BJ (cell line): ENCODE data around the gene ZNF385C. TPM values are rescaled to one million over a fixed set of nuclear protein-coding genes. Genes with fewer than 3 reads are reported as not detected.

Experiments used
- CTCF ChIA-PET: fragments of 350-600 bp; formaldehyde crosslinking; extraction: SDS; loops from one replicate; lab custom pipeline; 2021; ENCODE audit warnings: antibody characterized with exemption, inconsistent platforms; lab: Yijun Ruan, JAX
- POLR2A ChIA-PET: fragments of 300-600 bp; sonication (Branson Sonifier 250); formaldehyde crosslinking; extraction: SDS; loops from one replicate; lab custom pipeline; 2021; ENCODE audit warnings: antibody characterized with exemption; lab: Charles Lee
- DNase-seq: peaks from one replicate; pipeline ENCODE4 v3.0.0-alpha.2; 2011; ENCODE audit warnings: low read depth
- H3K27me3 ChIP-seq: 2 replicates; pipeline ENCODE4 v1.6.0; 2011; ENCODE audit warnings: low read length; ENCODE audit not compliant: control insufficient read depth, insufficient read depth
- H3K36me3 ChIP-seq: 2 replicates; pipeline ENCODE4 v1.5.1; 2011; ENCODE audit warnings: low read length; ENCODE audit not compliant: control insufficient read depth, insufficient read depth
- H3K4me3 ChIP-seq: 2 replicates; pipeline ENCODE4 v1.5.1; 2011; ENCODE audit warnings: low read depth, mild to moderate bottlenecking, control low read depth, low read length
- CTCF ChIP-seq: IDR thresholded peaks from 2 replicates; pipeline ENCODE4 v1.5.1; 2011; ENCODE audit warnings: low read depth, mild to moderate bottlenecking, control low read depth, inconsistent platforms, low read length, moderate library complexity; ENCODE audit not compliant: insufficient read depth
- polyA plus RNA-seq: library from polyadenylated mRNA; depleted of rRNA; stranded (reverse); fragments of >200 nt; gene quantifications from 2 replicates; pipeline ENCODE4 v1.2.3, GENCODE V29; 2011

The ZNF385C gene
- polyA plus RNA-seq, 1 experiment: not detected

GRCh38 chr17:41987642-41988041, 110.6 kb downstream of the ZNF385C start:
- DNase-seq: no peak
- ChIA-PET POLR2A (no interaction called here), CTCF (interaction anchor here (1.2 kb wide), 1 partner anchor 30 kb away, joined by 3 read pairs; the partner anchor contains the start of gene DNAJC7)
- Histone ChIP-seq H3K36me3 (peaks cover 26% of the 10 kb centered on the region), H3K4me3 (no peak overlapping the region), H3K27me3 (no peaks in the 10 kb centered on the region)
- no peak for TF ChIP-seq CTCF

- DNase-seq: no peak
- POLR2A ChIA-PET: no interaction called here
- TF ChIP-seq CTCF: no peak
- H3K27me3 ChIP-seq: no peaks in the 10 kb centered on the region
- H3K36me3 ChIP-seq: peaks cover 26% of the 10 kb centered on the region
- H3K4me3 ChIP-seq: no peak overlapping the region
- CTCF ChIA-PET: no interaction called here
Measured at GRCh38 chr17:41986634-41987033, 111.6 kb downstream of the ZNF385C start.

GRCh38 chr17:41985919-41986318, 112.4 kb downstream of the ZNF385C start:
- no peak for TF ChIP-seq CTCF
- no peak for DNase-seq
- ChIA-PET POLR2A (interaction anchor here (0.6 kb wide), 1 partner anchor 24 kb away, joined by 4 read pairs; no protein-coding TSS in a partner anchor), CTCF (interaction anchor here (0.7 kb wide), 1 partner anchor 10 kb away, joined by 3 read pairs; no protein-coding TSS in a partner anchor)
- peaks cover 27% of the 10 kb centered on the region for H3K36me3 ChIP-seq
- H3K27me3 ChIP-seq: no peaks in the 10 kb centered on the region
- no peak overlapping the region for H3K4me3 ChIP-seq

GRCh38 chr17:41984454-41984853, 113.8 kb downstream of the ZNF385C start:
- DNase-seq: no peak
- Histone ChIP-seq H3K4me3 (no peak overlapping the region), H3K36me3 (peaks cover 23% of the 10 kb centered on the region), H3K27me3 (no peaks in the 10 kb centered on the region)
- ChIA-PET POLR2A (no interaction called here), CTCF (interaction anchor here (1.0 kb wide), 2 partner anchors 15 to 134 kb away, joined by 3 read pairs; no protein-coding TSS in a partner anchor)
- no peak for TF ChIP-seq CTCF

GRCh38 chr17:41982026-41982760, 116.1 kb downstream of the ZNF385C start:
- H3K36me3 ChIP-seq: peaks cover 21% of the 10 kb centered on the region
- CTCF ChIA-PET: interaction anchor here (1.1 to 1.9 kb wide), 2 partner anchors 36 to 64 kb away, joined by 3 to 5 read pairs; no protein-coding TSS in a partner anchor
- no peak for DNase-seq
- POLR2A ChIA-PET: interaction anchor here (0.6 kb wide), 1 partner anchor 74 kb away, joined by 6 read pairs; no protein-coding TSS in a partner anchor
- no peak for TF ChIP-seq CTCF
- H3K27me3 ChIP-seq: no peaks in the 10 kb centered on the region
- no peak overlapping the region for H3K4me3 ChIP-seq
